Bronchial epithelial cell (primary cell): Measurements from ENCODE around the gene ZNF766. TPM values are rescaled to one million over a fixed set of nuclear protein-coding genes. Genes with fewer than 3 reads are reported as not detected.

ENCODE experiments used
- DNase-seq: peaks from one replicate; pipeline ENCODE4 v3.0.0-alpha.2; 2010; ENCODE audit warnings: low read depth
- FAIRE-seq: peaks from 2 replicates; lab custom pipeline; 2011; peaks lifted over from hg19 to GRCh38; lab: Jason Lieb, UNC
- H3K27me3 ChIP-seq: 2 replicates; pipeline ENCODE4 v1.5.1; 2011; ENCODE audit warnings: low read length; ENCODE audit not compliant: control insufficient read depth, insufficient read depth
- H3K36me3 ChIP-seq: 2 replicates; pipeline ENCODE4 v1.5.1; 2011; ENCODE audit warnings: low read length; ENCODE audit not compliant: control insufficient read depth, insufficient read depth
- H3K4me3 ChIP-seq: 2 replicates; pipeline ENCODE4 v1.5.1; 2011; ENCODE audit warnings: mild to moderate bottlenecking, low read depth, low read length, control low read depth
- CTCF ChIP-seq: IDR thresholded peaks from 2 replicates; pipeline ENCODE4 v1.5.1; 2011; ENCODE audit warnings: mild to moderate bottlenecking, moderate library complexity, low read length, control low read depth, inconsistent platforms; ENCODE audit not compliant: insufficient read depth, severe bottlenecking
- total RNA-seq: library from RNA; depleted of rRNA; stranded (reverse); fragments of >200 nt; gene quantifications from 2 replicates; pipeline ENCODE4 v1.2.1, GENCODE V29; 2014

ZNF766 gene
- total RNA-seq, 1 donor from 2014 or later, result 13.2 TPM

DNA sequence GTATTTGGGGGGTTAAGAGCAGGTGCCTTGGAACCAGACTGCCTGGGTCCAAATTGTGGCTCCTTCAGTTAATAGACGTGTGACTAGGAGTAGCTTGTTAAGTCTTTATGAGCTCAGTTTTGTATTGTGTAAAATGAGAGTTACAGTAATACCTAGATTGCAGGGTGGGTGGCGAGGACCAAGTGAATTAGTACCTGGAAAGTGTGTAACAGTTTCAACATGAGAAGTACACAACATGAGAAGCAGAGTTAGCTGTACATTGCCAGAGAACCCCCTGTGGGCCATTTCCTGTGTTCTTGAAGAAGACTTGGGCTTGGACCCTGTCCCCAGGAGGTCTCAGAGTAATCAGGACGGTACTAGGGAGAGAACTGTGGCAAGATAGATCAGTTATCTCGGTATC lies 42.7 kb upstream of the ZNF766 start:
- FAIRE-seq, result no peak

DNA sequence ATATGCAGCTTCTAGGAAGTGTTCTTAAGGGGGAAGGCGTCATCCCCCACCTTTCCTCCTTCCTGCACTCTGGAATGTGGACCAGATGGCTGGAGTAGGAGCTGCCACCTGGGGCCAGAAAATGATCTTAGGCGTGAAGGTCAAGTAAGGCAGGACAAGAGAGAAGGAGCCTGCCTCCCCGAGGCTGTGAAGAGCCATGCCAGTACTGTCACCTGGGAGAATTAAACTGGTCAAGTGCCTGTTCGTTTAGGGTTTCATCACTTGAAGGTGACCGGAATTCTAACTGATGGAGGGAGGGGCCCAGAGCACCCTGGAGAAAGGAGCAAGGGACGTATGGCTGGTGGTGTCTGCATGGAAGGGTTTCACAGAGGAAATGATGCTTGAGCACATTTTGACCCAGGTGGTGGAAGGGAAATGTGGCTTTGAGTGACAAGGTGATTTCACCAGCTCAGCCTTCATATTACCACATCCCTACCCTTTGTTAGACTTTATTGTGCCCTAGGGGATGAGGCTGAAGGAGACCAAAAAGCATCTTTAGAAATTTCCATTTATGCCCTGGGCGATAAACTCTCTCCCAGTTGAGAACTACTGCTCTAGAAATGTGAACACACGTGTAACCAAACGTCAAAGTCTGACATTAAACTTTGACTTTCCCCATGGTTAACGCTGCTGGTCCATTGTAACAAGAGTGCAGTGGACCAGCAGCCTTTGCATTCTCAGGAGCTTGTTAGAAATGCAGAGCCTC lies 42.0 kb upstream of the ZNF766 start:
- Histone ChIP-seq H3K36me3 (peaks cover 16% of the 10 kb centered on the region), H3K4me3 (no peak overlapping the region), H3K27me3 (no peaks in the 10 kb centered on the region)
- no peak for TF ChIP-seq CTCF
- no peak for FAIRE-seq
- no peak for DNase-seq

More for the DNA sequence above, 42.7 kb upstream of the ZNF766 start:
- no peak overlapping the region for H3K4me3 ChIP-seq
- no peak for TF ChIP-seq CTCF
- H3K36me3 ChIP-seq, result peaks cover 22% of the 10 kb centered on the region
- H3K27me3 ChIP-seq, result no peaks in the 10 kb centered on the region
- DNase-seq, result no peak

GRCh38 chr19:52227980-52228379 lies 41.4 kb upstream of the ZNF766 start:
- no peak for TF ChIP-seq CTCF
- Histone ChIP-seq H3K4me3 (no peak overlapping the region), H3K27me3 (no peaks in the 10 kb centered on the region), H3K36me3 (peaks cover 16% of the 10 kb centered on the region)
- DNase-seq (no peak), FAIRE-seq (peak; percentile 76)

- TF ChIP-seq CTCF, result no peak
- FAIRE-seq, result no peak
- H3K4me3 ChIP-seq, result no peak overlapping the region
- H3K27me3 ChIP-seq, result no peaks in the 10 kb centered on the region
- DNase-seq, result no peak
- H3K36me3 ChIP-seq, result peaks cover 9% of the 10 kb centered on the region
Measured at GRCh38 chr19:52229524-52229923, 39.9 kb upstream of the ZNF766 start.

DNA sequence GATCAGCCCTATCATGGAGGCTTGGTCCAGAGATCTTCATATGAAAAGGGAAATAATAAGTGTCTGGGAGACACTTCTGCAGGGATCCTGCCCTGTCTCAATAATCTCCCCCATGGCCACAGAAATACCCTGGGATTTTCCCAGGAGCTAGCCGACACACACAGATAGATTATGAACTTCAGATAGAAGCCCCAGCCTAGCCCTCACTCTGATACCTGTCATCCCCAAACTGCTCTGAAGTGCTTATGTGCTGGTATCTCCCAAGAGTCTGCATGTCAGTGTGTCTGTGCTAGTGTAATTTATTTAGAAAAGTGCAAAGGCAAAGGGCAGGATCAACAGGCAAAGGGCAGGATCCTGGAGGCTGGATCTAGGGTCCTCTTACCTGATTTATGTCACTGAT lies 38.7 kb upstream of the ZNF766 start:
- TF ChIP-seq CTCF, result no peak
- H3K27me3 ChIP-seq, result no peaks in the 10 kb centered on the region
- no peak overlapping the region for H3K4me3 ChIP-seq
- DNase-seq, result no peak
- peaks cover 6% of the 10 kb centered on the region for H3K36me3 ChIP-seq
- no peak for FAIRE-seq
